ENCODE measurements around the gene C1orf167.

C1orf167 gene

DNA sequence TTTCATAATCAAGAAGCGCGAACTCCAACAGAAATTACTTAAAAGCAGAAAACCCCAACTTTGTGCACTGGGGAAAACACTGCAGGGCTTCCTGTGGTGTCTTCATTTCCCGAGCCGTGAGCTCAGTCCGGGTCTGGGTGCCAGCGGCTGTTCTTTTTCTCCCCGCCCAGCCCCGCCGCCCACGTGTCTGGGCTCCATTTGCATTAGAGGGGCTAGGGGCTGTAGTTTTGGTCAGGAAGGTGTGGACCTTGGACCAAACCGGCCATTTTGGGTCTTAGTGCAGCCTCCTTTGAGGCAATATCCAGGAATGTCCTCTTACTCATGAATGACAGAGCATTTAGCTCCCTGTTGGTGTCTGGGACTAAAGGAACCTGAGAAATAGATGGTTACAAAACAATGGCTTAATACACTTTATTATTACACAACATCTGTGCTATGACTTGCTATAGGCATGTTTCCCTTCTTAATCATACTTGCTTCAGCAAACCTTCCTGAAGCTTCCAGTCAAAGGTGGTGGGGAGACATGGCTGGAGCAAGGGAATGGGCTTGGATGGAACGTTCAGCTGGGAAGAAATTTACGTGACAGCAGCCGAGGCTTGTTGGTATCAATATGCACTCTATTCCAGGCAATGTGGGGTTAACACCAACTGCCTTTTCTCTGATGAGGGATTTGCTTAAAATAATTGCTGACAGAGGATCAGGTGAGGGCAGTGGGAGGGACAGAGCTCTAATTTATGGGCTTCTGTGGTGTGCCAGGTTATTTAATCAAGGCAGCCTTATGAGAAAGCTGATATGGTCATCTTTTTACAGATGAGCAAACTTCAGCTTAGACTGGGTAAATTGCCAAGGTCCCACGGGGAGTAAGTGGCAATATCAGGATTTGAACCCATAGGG is 25.0 kb upstream of the C1orf167 start:
- DNase-seq (ENCODE audit: low read depth) = no peak

DNA sequence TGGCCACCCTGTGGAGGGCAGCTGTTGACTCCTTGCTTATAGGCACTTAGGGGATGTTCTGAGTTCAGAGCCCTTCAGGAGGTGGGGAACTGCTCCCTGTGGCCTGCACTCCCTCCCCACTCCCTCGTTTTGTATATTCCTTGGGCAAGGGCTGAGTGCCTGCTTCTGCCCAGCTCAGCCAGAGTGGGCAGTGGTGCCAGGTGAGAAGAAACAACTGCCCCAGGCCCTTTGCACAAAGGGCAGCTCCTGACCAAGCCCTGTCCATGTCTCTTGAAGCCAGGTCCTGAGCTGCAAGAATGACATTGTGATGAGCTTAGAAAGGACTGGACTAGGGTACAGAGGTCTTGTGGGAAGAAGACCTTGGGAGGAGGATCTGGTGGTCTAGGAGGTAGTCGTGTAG is 23.9 kb upstream of the C1orf167 start:
- no peak for DNase-seq (ENCODE audit: low read depth)

DNA sequence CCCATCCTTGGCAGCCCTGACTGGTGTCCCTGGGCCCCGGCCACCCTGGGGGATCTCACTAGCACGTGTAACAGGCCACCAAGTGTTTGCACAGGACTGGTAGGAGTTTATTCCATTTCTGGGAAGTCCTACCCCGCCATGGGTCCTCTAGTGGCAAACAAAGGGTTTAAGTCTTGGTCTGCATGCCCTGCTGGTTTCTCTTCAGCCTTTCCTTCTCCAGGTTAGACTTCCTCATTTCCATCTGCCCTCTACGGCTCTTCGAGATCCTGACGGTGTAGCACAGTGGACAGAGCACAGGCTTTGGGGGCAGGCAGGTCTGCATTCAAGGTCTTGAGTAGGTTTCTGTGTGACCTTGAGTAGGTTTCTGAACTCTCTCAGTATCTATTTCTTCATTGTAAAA is 23.2 kb upstream of the C1orf167 start:
- DNase-seq (ENCODE audit: low read depth) = no peak

DNA sequence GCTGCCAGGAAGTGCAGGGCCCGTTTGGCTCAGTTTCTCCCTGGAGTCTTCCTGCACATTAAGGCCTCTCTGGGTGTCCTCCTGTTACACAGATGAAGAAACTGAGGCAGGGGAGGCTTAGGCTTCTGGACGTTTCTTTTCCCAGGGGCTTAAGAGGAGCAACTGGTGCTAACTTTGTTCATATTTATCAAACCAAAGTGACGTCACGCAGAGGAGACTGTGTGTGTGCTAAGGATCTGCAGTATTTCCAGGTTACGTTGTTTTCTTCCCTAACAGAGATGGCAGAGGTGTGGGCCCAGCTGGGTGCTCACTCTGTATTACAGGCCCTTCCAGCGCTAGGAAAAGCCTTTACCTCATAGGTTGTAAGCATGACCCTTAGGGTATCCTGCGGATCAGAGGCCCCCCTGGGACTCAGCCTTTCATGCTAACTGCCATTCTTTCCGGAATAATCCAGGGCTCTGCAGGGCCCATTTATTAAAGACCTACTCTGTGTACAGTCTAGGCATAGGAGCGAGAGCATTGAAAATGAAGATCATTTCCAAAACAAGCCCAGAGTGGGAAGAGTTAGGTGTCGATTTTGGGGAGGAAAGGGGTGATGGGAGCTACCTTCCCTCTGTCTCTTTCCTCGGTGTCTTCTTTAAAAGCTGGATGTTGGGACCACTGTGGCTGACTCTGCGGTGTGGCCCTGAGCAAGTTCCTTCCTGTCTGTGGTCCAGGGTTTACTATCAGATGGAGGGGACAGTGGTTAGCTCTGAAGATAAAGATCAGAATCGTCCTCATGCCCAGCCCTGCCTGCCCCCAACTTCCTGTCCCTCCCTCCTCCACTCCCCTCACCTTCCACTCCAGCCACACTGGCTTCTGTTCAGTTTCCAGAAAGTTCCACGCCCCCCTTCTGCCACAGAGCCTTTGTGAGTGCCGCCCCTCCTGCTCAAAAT is 21.5 kb upstream of the C1orf167 start:
- DNase-seq (ENCODE audit: low read depth) = no peak

DNA sequence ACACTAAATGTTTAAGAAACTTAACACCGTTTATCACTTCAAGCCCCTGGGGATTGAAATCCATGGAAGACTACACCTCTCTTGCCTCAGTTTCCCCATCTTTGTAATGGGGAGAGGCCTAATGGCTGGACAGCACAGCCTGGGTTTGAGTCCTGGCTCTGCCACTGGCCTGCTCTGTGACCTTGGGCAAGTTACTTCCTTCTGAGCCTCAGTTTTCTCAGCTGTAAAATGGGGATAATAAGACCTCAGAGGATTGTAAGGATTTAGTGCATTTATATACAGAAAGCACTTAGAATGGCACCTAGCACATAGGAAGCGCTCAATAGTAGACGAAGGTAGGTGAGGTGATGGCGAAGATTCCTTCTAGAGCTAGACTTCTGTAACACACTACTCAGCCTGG is 20.5 kb upstream of the C1orf167 start:
- no peak for DNase-seq (ENCODE audit: low read depth)

DNA sequence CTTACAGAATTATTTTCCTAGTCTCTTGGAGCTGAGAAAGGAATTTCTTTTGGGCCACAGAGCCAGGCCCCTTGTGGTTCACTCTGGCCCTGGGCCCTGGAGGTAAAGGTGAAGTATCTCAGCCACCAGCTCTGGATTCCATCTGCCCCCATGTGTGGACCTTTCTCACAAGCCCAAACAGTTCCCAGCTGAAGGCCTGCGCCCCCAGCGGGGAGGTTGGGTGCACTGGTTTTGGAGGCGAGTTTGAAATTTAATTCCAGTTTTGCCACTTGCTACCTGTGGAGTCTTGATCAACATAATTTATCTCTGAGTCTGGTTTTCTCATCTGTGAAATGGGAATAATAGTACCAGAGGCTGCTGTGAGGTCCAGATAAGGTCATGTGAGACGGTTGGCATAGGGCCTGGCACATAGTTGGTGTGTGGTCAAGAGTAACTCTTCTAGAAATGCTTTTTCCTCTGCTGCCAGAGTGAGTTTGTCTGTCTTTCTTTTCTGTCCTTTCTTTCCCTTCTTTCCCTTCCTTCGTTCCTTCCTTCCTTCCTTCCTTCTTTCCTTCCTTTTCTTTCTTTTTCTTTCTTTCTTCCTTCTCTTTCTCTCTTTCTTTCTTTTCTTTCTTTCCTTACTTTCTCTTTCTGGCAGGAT is 20.0 kb upstream of the C1orf167 start:
- DNase-seq (ENCODE audit: low read depth) = no peak

- no peak for DNase-seq (ENCODE audit: low read depth)
These were observed 17.7 kb upstream of the C1orf167 start for GRCh38 chr1:11744287-11744686.

DNA sequence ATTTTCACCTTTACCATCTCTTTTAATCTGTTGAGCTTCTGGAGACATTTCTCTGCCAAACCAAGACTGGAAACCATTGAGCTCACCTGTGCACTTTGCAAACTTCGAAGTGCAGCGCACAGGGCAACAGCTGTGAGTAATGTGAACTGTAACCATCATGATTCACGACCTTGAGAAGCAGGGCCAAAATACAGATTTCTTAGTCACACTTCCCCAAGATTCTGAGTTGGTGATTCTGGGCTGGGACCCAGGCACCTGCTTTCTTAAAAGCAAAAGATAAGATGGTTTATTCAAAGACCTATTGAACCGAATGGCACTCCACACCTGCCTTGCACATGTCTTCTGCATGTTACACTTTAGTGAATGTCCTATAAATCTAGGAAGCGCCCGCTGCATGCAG is 15.9 kb upstream of the C1orf167 start:
- DNase-seq (ENCODE audit: low read depth) = no peak

- DNase-seq (ENCODE audit: low read depth) = no peak
These were observed 15.1 kb upstream of the C1orf167 start for GRCh38 chr1:11746795-11747487.

GRCh38 chr1:11748294-11749202 is 13.4 kb upstream of the C1orf167 start:
- DNase-seq (ENCODE audit: low read depth) = no peak

- no peak for DNase-seq (ENCODE audit: low read depth)
These were observed 12.7 kb upstream of the C1orf167 start for GRCh38 chr1:11749203-11749689.

DNA sequence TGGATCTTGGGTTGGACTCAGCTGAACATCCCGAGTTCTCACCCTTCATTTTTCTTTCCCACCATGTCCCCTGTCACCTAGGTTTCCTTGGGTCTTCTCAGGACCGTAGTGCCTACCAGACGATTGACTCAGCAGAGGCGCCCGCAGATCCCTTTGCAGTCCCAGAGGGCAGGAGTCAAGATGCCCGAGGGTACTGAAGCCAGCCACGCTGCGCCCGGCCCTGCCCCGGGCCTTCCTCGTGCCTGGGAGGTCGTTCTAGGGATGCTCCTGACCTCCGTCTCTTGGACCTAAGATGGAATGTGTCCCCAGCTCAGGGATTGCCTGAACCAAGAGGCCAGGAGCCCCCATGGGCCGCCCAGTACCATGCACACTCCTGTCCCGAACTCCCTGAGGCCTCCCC is 12.0 kb upstream of the C1orf167 start:
- DNase-seq (ENCODE audit: low read depth) = no peak

- no peak for DNase-seq (ENCODE audit: low read depth)
These were observed 10.9 kb upstream of the C1orf167 start for GRCh38 chr1:11751087-11751486.

GRCh38 chr1:11752359-11753088 is 9.5 kb upstream of the C1orf167 start:
- no peak for DNase-seq (ENCODE audit: low read depth)

DNA sequence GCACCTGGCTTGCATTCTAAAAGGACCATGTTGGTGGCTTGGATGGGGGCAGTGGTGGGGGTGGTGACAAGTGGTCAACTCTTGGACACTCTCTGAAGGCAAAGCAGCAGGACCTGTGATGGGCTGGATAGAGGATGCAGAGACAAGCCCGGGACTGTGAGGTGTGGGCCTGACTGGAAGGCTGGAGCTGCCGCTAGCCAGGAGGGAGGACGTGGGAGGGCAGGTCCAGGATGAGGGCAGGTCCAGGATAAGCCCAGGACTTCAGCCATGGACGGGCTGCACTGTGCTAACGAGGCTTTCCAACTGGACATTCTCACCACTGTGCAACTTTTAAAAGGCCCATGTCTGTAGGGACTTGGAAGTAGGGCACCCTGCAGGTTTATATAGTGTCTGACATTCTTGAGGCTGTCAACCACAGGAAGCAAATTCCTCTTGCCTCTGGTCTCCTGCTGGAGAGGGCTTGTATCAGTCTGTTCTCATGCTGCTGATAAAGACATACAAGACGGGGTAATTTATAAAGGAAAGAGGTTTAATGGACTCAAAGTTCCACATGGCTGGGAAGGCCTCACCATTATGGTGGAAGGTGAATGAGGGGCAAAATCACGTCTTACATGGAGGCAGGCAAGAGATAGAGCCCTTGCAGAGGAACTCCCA is 8.3 kb upstream of the C1orf167 start:
- DNase-seq (ENCODE audit: low read depth) = no peak

GRCh38 chr1:11757047-11757446 is 4.9 kb upstream of the C1orf167 start:
- no peak for DNase-seq (ENCODE audit: low read depth)

- no peak for DNase-seq (ENCODE audit: low read depth)
These were observed 2.2 kb upstream of the C1orf167 start for GRCh38 chr1:11759791-11760190.

GRCh38 chr1:11761285-11761684 is 708 bp upstream of the C1orf167 start:
- no peak for DNase-seq (ENCODE audit: low read depth)

DNA sequence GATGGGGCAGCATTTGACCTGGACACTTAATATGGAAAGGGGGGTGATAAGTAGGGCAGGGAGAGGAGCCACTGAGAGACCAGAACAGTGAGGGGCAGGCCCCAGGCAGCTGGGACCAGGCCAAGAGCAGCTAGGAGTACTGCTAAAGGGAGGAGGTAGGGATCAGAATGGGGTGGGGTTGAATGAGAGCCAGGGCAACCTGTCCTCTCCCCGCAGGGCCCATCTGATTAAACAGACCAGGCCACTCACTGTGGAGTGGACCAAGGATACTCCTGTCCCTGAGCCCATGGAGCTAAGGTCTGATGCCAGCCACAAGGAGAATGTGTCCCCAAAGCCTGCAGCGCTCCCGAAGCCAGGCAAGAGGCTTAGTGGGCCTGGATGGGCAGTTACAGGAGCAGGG is 2.1 kb downstream of the C1orf167 start:
- no peak for DNase-seq (ENCODE audit: low read depth)
